GM19397 (cell line): ENCODE data around the gene SNRNP48.

Source experiments
- ATAC-seq: cut with Tn5 transposase; IDR thresholded peaks from one replicate; pipeline ENCODE4 v1.9.1; 2021; ENCODE audit warnings: mild to moderate bottlenecking, moderate library complexity; ENCODE audit not compliant: unreplicated experiment

Gene SNRNP48

GRCh38 chr6:7590918-7591302 lies 912 bp downstream of the SNRNP48 start:
- no peak for ATAC-seq

GRCh38 chr6:7591770-7592169 lies 1.8 kb downstream of the SNRNP48 start:
- ATAC-seq = no peak

GRCh38 chr6:7593229-7593628 lies 3.2 kb downstream of the SNRNP48 start:
- ATAC-seq = no peak

GRCh38 chr6:7594579-7595125 lies 4.7 kb downstream of the SNRNP48 start:
- ATAC-seq = no peak

- ATAC-seq = no peak
These were observed 14.0 kb downstream of the SNRNP48 start for GRCh38 chr6:7604003-7604402.

- ATAC-seq = no peak
These were observed 14.5 kb downstream of the SNRNP48 start for GRCh38 chr6:7604506-7604905.

GRCh38 chr6:7615611-7616383 lies 25.8 kb downstream of the SNRNP48 start:
- no peak for ATAC-seq

GRCh38 chr6:7617801-7618764 lies 28.1 kb downstream of the SNRNP48 start:
- ATAC-seq = no peak

- ATAC-seq = no peak
These were observed 31.8 kb downstream of the SNRNP48 start for GRCh38 chr6:7621761-7622160.

- ATAC-seq = no peak
These were observed 35.1 kb downstream of the SNRNP48 start for GRCh38 chr6:7624796-7625710.

- ATAC-seq = no peak
These were observed 38.5 kb downstream of the SNRNP48 start for GRCh38 chr6:7628479-7628878.

GRCh38 chr6:7628909-7629308 lies 38.9 kb downstream of the SNRNP48 start:
- no peak for ATAC-seq

GRCh38 chr6:7629321-7629720 lies 39.3 kb downstream of the SNRNP48 start:
- ATAC-seq = no peak

GRCh38 chr6:7630792-7631191 lies 40.8 kb downstream of the SNRNP48 start:
- ATAC-seq = no peak

- ATAC-seq = no peak
These were observed 41.5 kb downstream of the SNRNP48 start for GRCh38 chr6:7631466-7631865.

- no peak for ATAC-seq
These were observed 42.7 kb downstream of the SNRNP48 start for GRCh38 chr6:7632501-7633290.

GRCh38 chr6:7633361-7633760 lies 43.4 kb downstream of the SNRNP48 start:
- no peak for ATAC-seq

- ATAC-seq = no peak
These were observed 46.2 kb downstream of the SNRNP48 start for GRCh38 chr6:7636151-7636550.

- no peak for ATAC-seq
These were observed 47.5 kb downstream of the SNRNP48 start for GRCh38 chr6:7637533-7637932.

GRCh38 chr6:7639427-7639826 lies 49.4 kb downstream of the SNRNP48 start:
- ATAC-seq = no peak
